HepG2 (cell line): Measurements from ENCODE around the gene OBSL1. TPM values are rescaled to one million over a fixed set of nuclear protein-coding genes. Genes with fewer than 3 reads are reported as not detected.

Source experiments
- ADNP ChIP-seq: sonication (generic); formaldehyde crosslinking; IDR thresholded peaks from 2 replicates; pipeline ENCODE4 v1.4.0; 2020; ENCODE audit warnings: missing genetic modification reagents
- BRF2 ChIP-seq: sonication (generic); formaldehyde crosslinking; IDR thresholded peaks from 2 replicates; pipeline ENCODE4 v1.8.1; 2022; ENCODE audit warnings: mild to moderate bottlenecking, missing genetic modification reagents
- EP300 ChIP-seq, 3 experiments: sonication (generic) in 1 of 3; formaldehyde crosslinking in 1 of 3; IDR thresholded peaks; 2 replicates each; pipeline versions ENCODE4 v1.5.1 to v1.6.1; 2011 to 2020; ENCODE audit warnings: low read depth in 2 of 3, low read length in 2 of 3, borderline replicate concordance in 1 of 3, improper control_type of control experiment in 1 of 3, mild to moderate bottlenecking in 1 of 3, missing genetic modification reagents in 1 of 3, moderate library complexity in 1 of 3
- ERF ChIP-seq: IDR thresholded peaks from 2 replicates; pipeline ENCODE4 v1.6.1; 2018; ENCODE audit warnings: missing biosample characterization, missing genetic modification reagents
- EZH2 ChIP-seq: conservative IDR thresholded peaks from 2 replicates; pipeline ENCODE4 v1.6.1; 2012; ENCODE audit warnings: mild to moderate bottlenecking, low read depth, low read length, moderate library complexity
- FOXK1 ChIP-seq: sonication (generic); formaldehyde crosslinking; IDR thresholded peaks from 2 replicates; pipeline ENCODE4 v1.4.0; 2020; ENCODE audit warnings: low read depth, missing genetic modification reagents, borderline replicate concordance
- FOXO1 ChIP-seq: sonication (generic); formaldehyde crosslinking; IDR thresholded peaks from 2 replicates; pipeline ENCODE4 v1.4.0; 2020; ENCODE audit warnings: missing genetic modification reagents
- KAT7 ChIP-seq: IDR thresholded peaks from 2 replicates; pipeline ENCODE4 v1.6.1; 2018; ENCODE audit warnings: borderline replicate concordance, missing compliant biosample characterization
- MIXL1 ChIP-seq: IDR thresholded peaks from 2 replicates; pipeline ENCODE4 v1.6.1; 2016
- NFKB2 ChIP-seq: sonication (generic); formaldehyde crosslinking; IDR thresholded peaks from 2 replicates; pipeline ENCODE4 v1.4.0; 2020; ENCODE audit warnings: missing genetic modification reagents, borderline replicate concordance
- RBAK ChIP-seq: sonication (generic); formaldehyde crosslinking; IDR thresholded peaks from 2 replicates; pipeline ENCODE4 v1.5.1; 2020; ENCODE audit warnings: mild to moderate bottlenecking, missing genetic modification reagents
- SAFB2 ChIP-seq: sonication (generic); formaldehyde crosslinking; IDR thresholded peaks from 2 replicates; pipeline ENCODE4 v1.5.1; 2020; ENCODE audit warnings: missing genetic modification reagents, low read depth, mild to moderate bottlenecking, borderline replicate concordance
- SIX4 ChIP-seq: sonication (generic); formaldehyde crosslinking; IDR thresholded peaks from 2 replicates; pipeline ENCODE4 v1.4.0; 2020; ENCODE audit warnings: missing genetic modification reagents
- TOPORS ChIP-seq: sonication (generic); formaldehyde crosslinking; IDR thresholded peaks from 2 replicates; pipeline ENCODE4 v1.8.0; 2023; ENCODE audit warnings: mild to moderate bottlenecking, missing genetic modification reagents
- ZNF224 ChIP-seq: sonication (generic); formaldehyde crosslinking; IDR thresholded peaks from 2 replicates; pipeline ENCODE4 v1.5.0; 2020; ENCODE audit warnings: mild to moderate bottlenecking, missing genetic modification reagents
- ZNF7 ChIP-seq: IDR thresholded peaks from 2 replicates; pipeline ENCODE4 v1.6.1; 2016; ENCODE audit warnings: missing biosample characterization, missing genetic modification reagents
- ZNF709 ChIP-seq: sonication (generic); formaldehyde crosslinking; IDR thresholded peaks from 2 replicates; pipeline ENCODE4 v1.5.0; 2020; ENCODE audit warnings: mild to moderate bottlenecking, missing genetic modification reagents
- ZNF75D ChIP-seq: sonication (generic); formaldehyde crosslinking; IDR thresholded peaks from 2 replicates; pipeline ENCODE4 v1.8.1; 2023; ENCODE audit warnings: missing genetic modification reagents, mild to moderate bottlenecking, borderline replicate concordance
- ZNF83 ChIP-seq: sonication (generic); formaldehyde crosslinking; IDR thresholded peaks from 2 replicates; pipeline ENCODE4 v1.4.0; 2020; ENCODE audit warnings: missing genetic modification reagents, mild to moderate bottlenecking, borderline replicate concordance
- ZUFSP ChIP-seq: sonication (generic); formaldehyde crosslinking; IDR thresholded peaks from 2 replicates; pipeline ENCODE4 v1.9.0; 2021; ENCODE audit warnings: missing genetic modification reagents, mild to moderate bottlenecking, borderline replicate concordance
- polyA plus RNA-seq, 8 experiments: library from polyadenylated mRNA; depleted of rRNA in 3 of 8; stranded (reverse) in 7 of 8; unstranded in 1 of 8; fragments of >200 nt; fragmentation: Illumina TruSeq in 4 of 8; extraction: Trizol in 4 of 8; gene quantifications; 2 replicates each; pipeline versions ENCODE4 v1.2.1 to v1.2.3, GENCODE V29; 2011 to 2016; ENCODE audit warnings: low read depth in 4 of 8, missing spikeins in 1 of 8, mixed read lengths in 1 of 8; ENCODE audit not compliant: insufficient read depth in 1 of 8
- total RNA-seq, 5 experiments: library from RNA; depleted of rRNA; stranded (reverse); fragments of >200 nt; fragmentation: Illumina TruSeq; extraction: Trizol; gene quantifications; 2 replicates each; pipeline ENCODE4 v1.2.3, GENCODE V29; 2016; ENCODE audit warnings: low read depth in 1 of 5
- TF ChIP-seq, protein P1 (sequence below): sonication (generic); formaldehyde crosslinking; IDR thresholded peaks from 2 replicates; pipeline ENCODE4 v1.8.1; 2022; ENCODE audit warnings: low read depth, mild to moderate bottlenecking, missing genetic modification reagents
- TF ChIP-seq, protein P2 (sequence below): sonication (generic); formaldehyde crosslinking; conservative IDR thresholded peaks from 2 replicates; pipeline ENCODE4 v1.4.0; 2020; ENCODE audit warnings: mild to moderate bottlenecking, missing genetic modification reagents, moderate library complexity

OBSL1 gene
- total and polyA plus RNA-seq, 2 of the 13 experiments (the other 11 are each of a cell fraction or from before 2014, with no cell fraction given), result 86.7 to 218 TPM

DNA sequence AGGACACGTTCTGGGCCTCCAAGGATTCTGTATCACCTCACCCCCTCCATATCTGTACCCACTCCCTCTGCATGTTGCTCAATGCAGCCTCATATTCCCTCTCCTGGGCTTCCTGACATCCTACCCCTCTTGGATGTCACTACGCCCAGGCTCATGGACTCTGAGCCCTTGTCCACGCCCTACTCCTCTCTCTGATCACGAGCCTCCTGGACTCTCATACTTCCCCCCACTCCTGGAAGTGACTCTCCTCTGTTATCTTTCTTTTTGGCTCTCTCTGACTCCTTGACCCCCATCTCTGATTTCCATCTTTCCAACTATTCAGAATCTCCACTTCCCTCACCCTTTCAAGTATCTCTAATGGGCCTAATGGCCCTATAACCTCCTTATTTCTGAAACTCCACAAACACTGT lies 25.4 kb downstream of the OBSL1 start (continued):
- TF ChIP-seq SAFB2 (CRISPR knock-in tag), result no peak
- no peak for TF ChIP-seq BRF2 (CRISPR knock-in tag)
- TF ChIP-seq MIXL1 (CRISPR knock-in tag), result no peak
- TF ChIP-seq ZNF709 (CRISPR knock-in tag), result no peak
- TF ChIP-seq RBAK (CRISPR knock-in tag), result no peak
- TF ChIP-seq, protein P1, sequence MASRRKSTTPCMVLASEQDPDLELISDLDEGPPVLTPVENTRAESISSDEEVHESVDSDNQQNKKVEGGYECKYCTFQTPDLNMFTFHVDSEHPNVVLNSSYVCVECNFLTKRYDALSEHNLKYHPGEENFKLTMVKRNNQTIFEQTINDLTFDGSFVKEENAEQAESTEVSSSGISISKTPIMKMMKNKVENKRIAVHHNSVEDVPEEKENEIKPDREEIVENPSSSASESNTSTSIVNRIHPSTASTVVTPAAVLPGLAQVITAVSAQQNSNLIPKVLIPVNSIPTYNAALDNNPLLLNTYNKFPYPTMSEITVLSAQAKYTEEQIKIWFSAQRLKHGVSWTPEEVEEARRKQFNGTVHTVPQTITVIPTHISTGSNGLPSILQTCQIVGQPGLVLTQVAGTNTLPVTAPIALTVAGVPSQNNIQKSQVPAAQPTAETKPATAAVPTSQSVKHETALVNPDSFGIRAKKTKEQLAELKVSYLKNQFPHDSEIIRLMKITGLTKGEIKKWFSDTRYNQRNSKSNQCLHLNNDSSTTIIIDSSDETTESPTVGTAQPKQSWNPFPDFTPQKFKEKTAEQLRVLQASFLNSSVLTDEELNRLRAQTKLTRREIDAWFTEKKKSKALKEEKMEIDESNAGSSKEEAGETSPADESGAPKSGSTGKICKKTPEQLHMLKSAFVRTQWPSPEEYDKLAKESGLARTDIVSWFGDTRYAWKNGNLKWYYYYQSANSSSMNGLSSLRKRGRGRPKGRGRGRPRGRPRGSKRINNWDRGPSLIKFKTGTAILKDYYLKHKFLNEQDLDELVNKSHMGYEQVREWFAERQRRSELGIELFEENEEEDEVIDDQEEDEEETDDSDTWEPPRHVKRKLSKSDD, result 0 out of 2 replicates have a peak, but pooled peaks have one; percentile 10
- TF ChIP-seq, protein P2, sequence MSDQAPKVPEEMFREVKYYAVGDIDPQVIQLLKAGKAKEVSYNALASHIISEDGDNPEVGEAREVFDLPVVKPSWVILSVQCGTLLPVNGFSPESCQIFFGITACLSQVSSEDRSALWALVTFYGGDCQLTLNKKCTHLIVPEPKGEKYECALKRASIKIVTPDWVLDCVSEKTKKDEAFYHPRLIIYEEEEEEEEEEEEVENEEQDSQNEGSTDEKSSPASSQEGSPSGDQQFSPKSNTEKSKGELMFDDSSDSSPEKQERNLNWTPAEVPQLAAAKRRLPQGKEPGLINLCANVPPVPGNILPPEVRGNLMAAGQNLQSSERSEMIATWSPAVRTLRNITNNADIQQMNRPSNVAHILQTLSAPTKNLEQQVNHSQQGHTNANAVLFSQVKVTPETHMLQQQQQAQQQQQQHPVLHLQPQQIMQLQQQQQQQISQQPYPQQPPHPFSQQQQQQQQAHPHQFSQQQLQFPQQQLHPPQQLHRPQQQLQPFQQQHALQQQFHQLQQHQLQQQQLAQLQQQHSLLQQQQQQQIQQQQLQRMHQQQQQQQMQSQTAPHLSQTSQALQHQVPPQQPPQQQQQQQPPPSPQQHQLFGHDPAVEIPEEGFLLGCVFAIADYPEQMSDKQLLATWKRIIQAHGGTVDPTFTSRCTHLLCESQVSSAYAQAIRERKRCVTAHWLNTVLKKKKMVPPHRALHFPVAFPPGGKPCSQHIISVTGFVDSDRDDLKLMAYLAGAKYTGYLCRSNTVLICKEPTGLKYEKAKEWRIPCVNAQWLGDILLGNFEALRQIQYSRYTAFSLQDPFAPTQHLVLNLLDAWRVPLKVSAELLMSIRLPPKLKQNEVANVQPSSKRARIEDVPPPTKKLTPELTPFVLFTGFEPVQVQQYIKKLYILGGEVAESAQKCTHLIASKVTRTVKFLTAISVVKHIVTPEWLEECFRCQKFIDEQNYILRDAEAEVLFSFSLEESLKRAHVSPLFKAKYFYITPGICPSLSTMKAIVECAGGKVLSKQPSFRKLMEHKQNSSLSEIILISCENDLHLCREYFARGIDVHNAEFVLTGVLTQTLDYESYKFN (CRISPR knock-in tag), result peak; percentile 89
- TF ChIP-seq ERF (CRISPR knock-in tag), result peak; percentile 79
- peak; percentile 49 to 84; a peak in 3 of 4 replicates for TF ChIP-seq EP300 (IDR thresholded peaks at IDR 0.05; ENCODE audit: low read depth in 2 of 2, low read length in 2 of 2)
- peak; percentile 78 for TF ChIP-seq EP300 (CRISPR knock-in tag; IDR thresholded peaks at IDR 0.05; ENCODE audit: borderline replicate concordance)
- TF ChIP-seq ZNF224 (CRISPR knock-in tag), result no peak
- TF ChIP-seq ZNF83 (CRISPR knock-in tag), result no peak
- no peak for TF ChIP-seq NFKB2 (CRISPR knock-in tag)
- TF ChIP-seq KAT7, result no peak; the same call in 1 of the 2 replicates
- no peak for TF ChIP-seq ZNF7 (CRISPR knock-in tag)
- no peak for TF ChIP-seq ZNF75D (CRISPR knock-in tag)
- TF ChIP-seq ADNP (CRISPR knock-in tag), result no peak
- TF ChIP-seq ZUFSP (CRISPR knock-in tag), result no peak
- no peak for TF ChIP-seq FOXO1 (CRISPR knock-in tag)
- no peak for TF ChIP-seq EZH2
- no peak for TF ChIP-seq TOPORS
- peak; percentile 92 for TF ChIP-seq SIX4 (CRISPR knock-in tag)
- TF ChIP-seq FOXK1, result peak; percentile 73; the same call in 1 of the 2 replicates
